SKM-1 (cell line): ENCODE results near the gene REN.

Experiments
- DNase-seq: peaks from one replicate; lab custom pipeline; 2025; ENCODE audit not compliant: unreplicated experiment; lab: John Stamatoyannopoulos, UW

The REN gene

GRCh38 chr1:204191456-204191855 is 25.3 kb upstream of the REN start:
- DNase-seq = no peak

- peak; percentile 98 for DNase-seq
These were observed 24.4 kb upstream of the REN start for GRCh38 chr1:204190212-204191211.

- DNase-seq = no peak
These were observed 23.0 kb upstream of the REN start for GRCh38 chr1:204188959-204189639.

GRCh38 chr1:204186597-204186996 is 20.5 kb upstream of the REN start:
- no peak for DNase-seq

GRCh38 chr1:204181116-204181515 is 15.0 kb upstream of the REN start:
- DNase-seq = no peak

- no peak for DNase-seq
These were observed 14.0 kb upstream of the REN start for GRCh38 chr1:204180133-204180532.

- DNase-seq = no peak
These were observed 12.5 kb upstream of the REN start for GRCh38 chr1:204178487-204179281.

GRCh38 chr1:204177133-204177532 is 11.0 kb upstream of the REN start:
- no peak for DNase-seq

- DNase-seq = no peak
These were observed 9.9 kb upstream of the REN start for GRCh38 chr1:204176049-204176448.

GRCh38 chr1:204174958-204175357 is 8.8 kb upstream of the REN start:
- DNase-seq = no peak

GRCh38 chr1:204172404-204173029 is 6.4 kb upstream of the REN start:
- DNase-seq = no peak

- no peak for DNase-seq
These were observed 5.6 kb upstream of the REN start for GRCh38 chr1:204171751-204172178.

GRCh38 chr1:204170494-204171155 is 4.5 kb upstream of the REN start:
- no peak for DNase-seq

GRCh38 chr1:204169858-204170257 is 3.7 kb upstream of the REN start:
- DNase-seq = no peak

- no peak for DNase-seq
These were observed 1.6 kb upstream of the REN start for GRCh38 chr1:204167730-204168129.

- peak; percentile 59 for DNase-seq
These were observed 3.6 kb downstream of the REN start for GRCh38 chr1:204162494-204163074.

- DNase-seq = no peak
These were observed 4.3 kb downstream of the REN start for GRCh38 chr1:204161609-204162493.

GRCh38 chr1:204157962-204158361 is 8.2 kb downstream of the REN start:
- DNase-seq = no peak

- DNase-seq = no peak
These were observed 10.3 kb downstream of the REN start for GRCh38 chr1:204155881-204156280.
